Mammary epithelial cell (primary cell): ENCODE data around the gene NOL6.

Source experiments
- EZH2 ChIP-seq: IDR thresholded peaks from 2 replicates; pipeline ENCODE4 v1.6.1; 2012; ENCODE audit warnings: low read length, inconsistent platforms, borderline replicate concordance
- TF ChIP-seq, protein P1 (sequence below), 2 donors: IDR thresholded peaks in 1 of 2; conservative IDR thresholded peaks in 1 of 2; 2 replicates each; pipeline ENCODE4 v1.5.1; 2011 to 2012; ENCODE audit warnings: inconsistent platforms in 2 of 2, low read length in 2 of 2, mild to moderate bottlenecking in 2 of 2, control low read depth in 1 of 2, low read depth in 1 of 2; ENCODE audit not compliant: insufficient read depth in 1 of 2; ENCODE audit errors: extremely low read depth in 1 of 2

DNA sequence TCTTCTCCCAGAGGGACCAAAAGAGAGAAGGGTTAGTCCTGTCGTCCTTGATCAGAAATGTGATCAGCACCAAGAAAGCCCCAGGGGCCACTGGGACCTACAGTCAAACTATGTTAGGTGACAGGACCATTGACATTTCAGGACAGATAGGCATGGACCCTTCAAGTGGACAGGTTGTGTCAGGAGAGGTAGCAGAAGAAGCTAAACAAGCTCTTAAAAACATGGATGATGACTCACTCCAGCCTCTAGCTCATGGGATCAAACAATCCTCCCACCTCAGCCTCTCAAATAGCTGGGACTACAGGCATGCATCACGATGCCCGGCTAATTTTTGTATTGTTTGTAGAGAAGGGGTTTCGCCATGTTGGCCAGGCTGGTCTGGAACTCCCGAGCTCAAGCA lies 24.0 kb downstream of the NOL6 start:
- TF ChIP-seq, protein P1, sequence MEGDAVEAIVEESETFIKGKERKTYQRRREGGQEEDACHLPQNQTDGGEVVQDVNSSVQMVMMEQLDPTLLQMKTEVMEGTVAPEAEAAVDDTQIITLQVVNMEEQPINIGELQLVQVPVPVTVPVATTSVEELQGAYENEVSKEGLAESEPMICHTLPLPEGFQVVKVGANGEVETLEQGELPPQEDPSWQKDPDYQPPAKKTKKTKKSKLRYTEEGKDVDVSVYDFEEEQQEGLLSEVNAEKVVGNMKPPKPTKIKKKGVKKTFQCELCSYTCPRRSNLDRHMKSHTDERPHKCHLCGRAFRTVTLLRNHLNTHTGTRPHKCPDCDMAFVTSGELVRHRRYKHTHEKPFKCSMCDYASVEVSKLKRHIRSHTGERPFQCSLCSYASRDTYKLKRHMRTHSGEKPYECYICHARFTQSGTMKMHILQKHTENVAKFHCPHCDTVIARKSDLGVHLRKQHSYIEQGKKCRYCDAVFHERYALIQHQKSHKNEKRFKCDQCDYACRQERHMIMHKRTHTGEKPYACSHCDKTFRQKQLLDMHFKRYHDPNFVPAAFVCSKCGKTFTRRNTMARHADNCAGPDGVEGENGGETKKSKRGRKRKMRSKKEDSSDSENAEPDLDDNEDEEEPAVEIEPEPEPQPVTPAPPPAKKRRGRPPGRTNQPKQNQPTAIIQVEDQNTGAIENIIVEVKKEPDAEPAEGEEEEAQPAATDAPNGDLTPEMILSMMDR (conservative IDR thresholded peaks at IDR 0.05 in 1 of 2, IDR thresholded peaks at IDR 0.05 in 1 of 2; ENCODE audit: extremely low read depth in 1 of 2, insufficient read depth in 1 of 2, low read depth in 1 of 2, low read length in 2 of 2) = no peak
- TF ChIP-seq EZH2 = no peak
